Measurements from ENCODE around the gene PSMB10.
A peak's percentile ranks its signal among the peaks of the same experiment; 100 is the strongest.

- TF ChIP-seq, protein P1, sequence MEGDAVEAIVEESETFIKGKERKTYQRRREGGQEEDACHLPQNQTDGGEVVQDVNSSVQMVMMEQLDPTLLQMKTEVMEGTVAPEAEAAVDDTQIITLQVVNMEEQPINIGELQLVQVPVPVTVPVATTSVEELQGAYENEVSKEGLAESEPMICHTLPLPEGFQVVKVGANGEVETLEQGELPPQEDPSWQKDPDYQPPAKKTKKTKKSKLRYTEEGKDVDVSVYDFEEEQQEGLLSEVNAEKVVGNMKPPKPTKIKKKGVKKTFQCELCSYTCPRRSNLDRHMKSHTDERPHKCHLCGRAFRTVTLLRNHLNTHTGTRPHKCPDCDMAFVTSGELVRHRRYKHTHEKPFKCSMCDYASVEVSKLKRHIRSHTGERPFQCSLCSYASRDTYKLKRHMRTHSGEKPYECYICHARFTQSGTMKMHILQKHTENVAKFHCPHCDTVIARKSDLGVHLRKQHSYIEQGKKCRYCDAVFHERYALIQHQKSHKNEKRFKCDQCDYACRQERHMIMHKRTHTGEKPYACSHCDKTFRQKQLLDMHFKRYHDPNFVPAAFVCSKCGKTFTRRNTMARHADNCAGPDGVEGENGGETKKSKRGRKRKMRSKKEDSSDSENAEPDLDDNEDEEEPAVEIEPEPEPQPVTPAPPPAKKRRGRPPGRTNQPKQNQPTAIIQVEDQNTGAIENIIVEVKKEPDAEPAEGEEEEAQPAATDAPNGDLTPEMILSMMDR (IDR thresholded peaks at IDR 0.05): no peak
- TF ChIP-seq POLR2A (IDR thresholded peaks at IDR 0.05): no peak
- TF ChIP-seq POLR2AphosphoS5 (IDR thresholded peaks at IDR 0.05): peak; percentile 60 to 75 (median 68)
- TF ChIP-seq EP300 (IDR thresholded peaks at IDR 0.05): no peak
These were observed 32.0 kb upstream of the PSMB10 start, which contains the start of gene SLC12A4 for GRCh38 chr16:67968400-67969253.
